Thoracic aorta (tissue), 2 donors: ENCODE results near the gene CRIP1. TPM values are rescaled to one million over a fixed set of nuclear protein-coding genes. Genes with fewer than 3 reads are reported as not detected.

Source experiments
- ATAC-seq: fragments of 150-250 bp; one replicate; pipeline ENCODE4 v1.8.0; 2017; ENCODE audit warnings: low read depth; ENCODE audit not compliant: insufficient number of reproducible peaks, low FRiP score
- DNase-seq: peaks from one replicate; pipeline ENCODE4 v3.0.0-alpha.2; 2020; ENCODE audit warnings: low spot score
- H3K27ac ChIP-seq, 2 donors: fragments of 200-600 bp; sonication (generic); 1 replicate in 1 of 2; 2 replicates in 1 of 2; pipeline ENCODE4 v1.5.1; 2016; ENCODE audit warnings: mild to moderate bottlenecking in 2 of 2, moderate library complexity in 2 of 2
- H3K27me3 ChIP-seq: fragments of 200-600 bp; sonication (generic); replicated peaks from 2 replicates; pipeline ENCODE4 v1.6.0; 2016; ENCODE audit warnings: mild to moderate bottlenecking; ENCODE audit not compliant: insufficient read depth
- H3K36me3 ChIP-seq: fragments of 200-600 bp; sonication (generic); one replicate; pipeline ENCODE4 v1.5.1; 2016
- H3K4me1 ChIP-seq, 2 donors: fragments of 200-600 bp; sonication (generic); 1 replicate in 1 of 2; 2 replicates in 1 of 2; pipeline versions ENCODE4 v1.5.1 to v1.6.0; 2016; ENCODE audit warnings: low read depth in 2 of 2, mild to moderate bottlenecking in 1 of 2; ENCODE audit not compliant: control insufficient read depth in 1 of 2
- H3K4me3 ChIP-seq: fragments of 200-600 bp; sonication (generic); 2 replicates; pipeline ENCODE4 v1.5.1; 2016; ENCODE audit warnings: mild to moderate bottlenecking
- H3K9me3 ChIP-seq: fragments of 200-600 bp; sonication (generic); 2 replicates; pipeline ENCODE4 v1.5.1; 2016
- total RNA-seq, 2 donors: library from RNA; depleted of rRNA; stranded (reverse); fragments of >200 nt; gene quantifications; one replicate each; pipeline versions ENCODE4 v1.1.0 to v1.2.3, GENCODE V29; 2016
- TF ChIP-seq, protein P1 (sequence below): fragments of 200-600 bp; sonication (generic); IDR thresholded peaks from one replicate; pipeline ENCODE4 v1.5.1; 2019; ENCODE audit warnings: antibody characterized with exemption

The CRIP1 gene
- total RNA-seq, 2 donors from 2014 or later: 75.4 to 325 TPM

DNA sequence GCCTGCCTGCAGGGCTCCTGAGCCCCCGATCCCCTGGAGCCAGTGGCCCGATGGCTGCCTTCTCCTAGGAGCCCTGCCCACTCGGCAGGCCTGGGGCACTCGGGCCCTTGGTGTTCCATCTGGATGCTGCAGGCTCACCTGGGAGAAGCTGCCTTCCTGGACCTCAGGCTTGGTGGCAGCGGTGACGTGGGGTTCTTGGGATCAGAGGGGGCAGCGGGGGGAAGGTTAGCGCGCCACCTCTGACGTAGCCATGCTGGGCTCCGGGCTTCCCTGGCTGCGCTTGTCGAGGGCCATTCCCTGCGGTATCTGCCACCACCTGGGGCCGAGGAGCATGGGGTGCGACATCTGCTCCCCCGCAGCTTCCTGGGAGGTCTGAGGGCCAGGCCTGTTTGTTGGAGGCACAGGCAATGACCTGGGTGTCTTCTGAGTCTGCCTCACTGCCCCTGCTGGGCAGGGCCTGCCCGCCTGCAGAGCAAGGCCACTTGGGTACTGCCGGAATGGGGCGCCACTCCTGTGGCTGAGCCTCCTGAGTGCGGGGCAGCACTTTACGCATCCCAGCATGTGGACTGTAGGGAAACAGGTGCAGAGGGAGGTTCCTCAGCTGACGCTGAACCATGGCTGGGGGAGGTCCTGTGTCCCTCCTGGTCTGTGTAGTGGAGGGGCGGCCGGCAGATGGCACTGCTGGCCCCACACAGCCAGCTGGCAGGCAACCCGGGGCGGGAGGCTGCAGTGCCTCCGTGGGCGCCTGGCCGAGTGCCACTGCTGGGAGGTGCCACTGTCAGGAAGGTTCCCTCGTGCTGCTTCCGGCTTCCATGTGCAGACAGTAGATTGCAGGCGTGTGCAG is 46.8 kb upstream of the CRIP1 start:
- Histone ChIP-seq H3K36me3 (peaks cover 6% of the 10 kb centered on the region), H3K27ac (no peak overlapping the region), H3K4me1 (peaks cover 0 to 21% of the 10 kb centered on the region in 2 donors), H3K27me3 (no peaks in the 10 kb centered on the region), H3K4me3 (no peak overlapping the region), H3K9me3 (no peaks in the 10 kb centered on the region)
- ATAC-seq (no peak), DNase-seq (no peak)
- TF ChIP-seq, protein P1, sequence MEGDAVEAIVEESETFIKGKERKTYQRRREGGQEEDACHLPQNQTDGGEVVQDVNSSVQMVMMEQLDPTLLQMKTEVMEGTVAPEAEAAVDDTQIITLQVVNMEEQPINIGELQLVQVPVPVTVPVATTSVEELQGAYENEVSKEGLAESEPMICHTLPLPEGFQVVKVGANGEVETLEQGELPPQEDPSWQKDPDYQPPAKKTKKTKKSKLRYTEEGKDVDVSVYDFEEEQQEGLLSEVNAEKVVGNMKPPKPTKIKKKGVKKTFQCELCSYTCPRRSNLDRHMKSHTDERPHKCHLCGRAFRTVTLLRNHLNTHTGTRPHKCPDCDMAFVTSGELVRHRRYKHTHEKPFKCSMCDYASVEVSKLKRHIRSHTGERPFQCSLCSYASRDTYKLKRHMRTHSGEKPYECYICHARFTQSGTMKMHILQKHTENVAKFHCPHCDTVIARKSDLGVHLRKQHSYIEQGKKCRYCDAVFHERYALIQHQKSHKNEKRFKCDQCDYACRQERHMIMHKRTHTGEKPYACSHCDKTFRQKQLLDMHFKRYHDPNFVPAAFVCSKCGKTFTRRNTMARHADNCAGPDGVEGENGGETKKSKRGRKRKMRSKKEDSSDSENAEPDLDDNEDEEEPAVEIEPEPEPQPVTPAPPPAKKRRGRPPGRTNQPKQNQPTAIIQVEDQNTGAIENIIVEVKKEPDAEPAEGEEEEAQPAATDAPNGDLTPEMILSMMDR: no peak

DNA sequence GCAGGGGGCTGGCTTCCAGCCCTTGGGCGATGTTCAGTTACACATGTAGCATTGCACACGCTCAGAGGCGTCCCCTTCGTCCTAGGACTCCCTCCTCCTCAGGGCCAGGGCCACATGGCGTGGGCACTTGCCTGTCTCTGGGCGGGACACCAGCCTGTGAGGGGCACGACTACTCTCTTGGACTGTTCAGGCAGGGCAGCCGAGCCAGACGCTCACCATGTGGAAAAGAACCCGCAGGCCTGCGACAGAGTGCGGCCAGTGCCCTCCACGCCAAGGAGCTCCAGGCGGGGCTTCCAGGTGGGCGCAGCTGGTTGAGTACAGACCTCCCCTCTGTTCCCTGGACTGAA is 46.2 kb upstream of the CRIP1 start:
- no peak for ATAC-seq
- DNase-seq: no peak
- peaks cover 6% of the 10 kb centered on the region for H3K36me3 ChIP-seq
- H3K27ac ChIP-seq: no peak overlapping the region
- no peaks in the 10 kb centered on the region for H3K27me3 ChIP-seq
- no peaks in the 10 kb centered on the region for H3K9me3 ChIP-seq
- H3K4me3 ChIP-seq: no peak overlapping the region
- H3K4me1 ChIP-seq: peaks cover 0 to 21% of the 10 kb centered on the region in 2 donors
- TF ChIP-seq, protein P1: no peak

DNA sequence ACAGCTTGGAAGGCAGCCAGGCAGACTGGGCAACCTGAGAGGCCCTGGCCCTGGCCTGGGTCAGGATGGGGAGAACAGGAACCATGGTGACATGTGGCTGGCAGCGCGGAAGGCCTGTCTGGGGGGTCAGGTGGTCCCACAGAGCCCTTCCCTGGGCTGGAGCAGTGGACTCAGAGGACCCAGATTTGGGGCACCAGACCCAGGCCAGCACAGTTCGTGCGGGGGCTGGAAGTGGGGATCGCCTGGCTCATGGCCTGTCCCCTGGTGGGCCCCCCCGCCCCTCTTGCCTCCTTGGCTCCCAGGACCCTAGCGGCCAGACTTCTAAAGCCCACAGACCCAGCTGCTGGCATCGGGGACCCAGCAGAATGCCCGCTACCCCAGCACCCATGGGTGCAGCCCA is 45.7 kb upstream of the CRIP1 start:
- no peak overlapping the region for H3K27ac ChIP-seq
- DNase-seq (no peak), ATAC-seq (no peak)
- H3K9me3 ChIP-seq: no peaks in the 10 kb centered on the region
- peaks cover 0 to 17% of the 10 kb centered on the region in 2 donors for H3K4me1 ChIP-seq
- peaks cover 6% of the 10 kb centered on the region for H3K36me3 ChIP-seq
- no peaks in the 10 kb centered on the region for H3K27me3 ChIP-seq
- TF ChIP-seq, protein P1: no peak
- no peak overlapping the region for H3K4me3 ChIP-seq

DNA sequence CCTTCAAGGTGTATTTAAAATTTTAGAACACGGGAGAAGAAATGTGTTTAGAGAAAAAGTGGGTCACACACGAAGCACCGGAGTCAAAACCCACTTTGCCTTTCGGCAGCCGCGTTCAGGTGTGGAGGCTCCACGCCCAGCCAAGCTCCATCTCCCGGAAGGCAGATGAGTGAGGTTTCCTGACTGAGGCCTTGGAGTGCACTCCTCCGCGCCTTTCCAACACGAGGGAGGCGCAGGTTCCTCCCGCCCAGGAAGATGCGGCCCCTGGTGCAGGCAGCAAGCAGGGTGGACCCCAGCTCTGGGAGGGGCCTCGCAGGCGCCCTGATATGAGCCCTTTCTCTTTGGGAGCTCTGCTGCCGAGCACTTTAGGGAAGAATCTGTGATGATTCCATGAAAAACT is 44.6 kb upstream of the CRIP1 start:
- no peak overlapping the region for H3K4me3 ChIP-seq
- no peaks in the 10 kb centered on the region for H3K9me3 ChIP-seq
- H3K27ac ChIP-seq: no peak overlapping the region
- H3K36me3 ChIP-seq: peaks cover 9% of the 10 kb centered on the region
- no peak for ATAC-seq
- H3K4me1 ChIP-seq: peaks cover 0 to 6% of the 10 kb centered on the region in 2 donors
- no peaks in the 10 kb centered on the region for H3K27me3 ChIP-seq
- TF ChIP-seq, protein P1: no peak
- no peak for DNase-seq

DNA sequence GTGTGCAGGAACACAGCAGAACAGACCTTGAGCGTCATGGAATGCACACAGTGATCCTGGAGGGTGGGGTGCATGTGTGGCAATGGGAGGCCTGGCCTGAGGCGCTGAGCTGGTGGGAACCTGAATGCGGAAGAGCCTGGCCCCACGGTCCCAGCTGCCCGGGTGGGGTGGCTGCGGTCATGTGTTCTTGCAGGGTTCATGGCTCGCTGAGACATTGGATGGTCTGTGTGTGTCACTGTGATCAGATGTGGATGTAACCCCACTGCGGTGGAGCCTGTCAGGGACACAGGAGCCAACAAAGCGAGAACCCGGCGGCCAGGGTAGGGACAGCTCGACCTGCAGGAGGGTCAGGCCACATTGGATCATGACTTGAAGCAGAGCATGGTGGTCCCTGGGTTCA is 43.9 kb upstream of the CRIP1 start:
- Histone ChIP-seq H3K4me1 (peaks cover 0 to 4% of the 10 kb centered on the region in 2 donors), H3K4me3 (no peak overlapping the region), H3K36me3 (peaks cover 9% of the 10 kb centered on the region), H3K27ac (no peak overlapping the region), H3K27me3 (no peaks in the 10 kb centered on the region), H3K9me3 (no peaks in the 10 kb centered on the region)
- TF ChIP-seq, protein P1: no peak
- DNase-seq (no peak), ATAC-seq (no peak)
